ENCODE measurements around the gene SC5D.

Gene SC5D

GRCh38 chr11:121291896-121292494 is 576 bp upstream of the SC5D start:
- in situ Hi-C loops (cut with MboI; ENCODE audit: low sequenced_read_pairs), result no loop called here

- in situ Hi-C loops (cut with MboI; ENCODE audit: low sequenced_read_pairs), result no loop called here
These were observed 670 bp downstream of the SC5D start for GRCh38 chr11:121293288-121293594.

- in situ Hi-C loops (cut with MboI; ENCODE audit: low sequenced_read_pairs), result no loop called here
These were observed 2.9 kb downstream of the SC5D start for GRCh38 chr11:121295246-121296029.

DNA sequence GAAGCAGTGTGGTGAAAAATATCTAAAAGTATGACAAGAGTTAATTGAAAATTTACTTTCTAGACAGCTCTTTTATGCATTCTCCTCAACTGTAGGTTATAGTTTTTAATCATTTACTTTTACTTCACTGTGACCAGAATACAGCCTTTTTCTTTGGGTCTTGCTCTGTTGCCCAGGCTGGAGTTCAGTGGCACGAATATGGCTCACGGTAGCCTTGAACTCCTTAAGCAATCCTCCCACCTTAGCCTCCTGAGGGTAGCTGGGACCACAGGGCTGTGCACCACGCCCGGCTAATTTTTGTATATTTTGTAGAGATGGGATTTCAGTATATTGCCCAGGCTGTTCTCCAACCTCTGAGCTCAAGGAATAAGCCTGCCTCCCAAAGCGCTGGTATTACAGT is 5.3 kb downstream of the SC5D start:
- in situ Hi-C loops (cut with MboI; ENCODE audit: low sequenced_read_pairs), result no loop called here

GRCh38 chr11:121298774-121299173 is 6.2 kb downstream of the SC5D start:
- in situ Hi-C loops (cut with MboI; ENCODE audit: low sequenced_read_pairs), result no loop called here

DNA sequence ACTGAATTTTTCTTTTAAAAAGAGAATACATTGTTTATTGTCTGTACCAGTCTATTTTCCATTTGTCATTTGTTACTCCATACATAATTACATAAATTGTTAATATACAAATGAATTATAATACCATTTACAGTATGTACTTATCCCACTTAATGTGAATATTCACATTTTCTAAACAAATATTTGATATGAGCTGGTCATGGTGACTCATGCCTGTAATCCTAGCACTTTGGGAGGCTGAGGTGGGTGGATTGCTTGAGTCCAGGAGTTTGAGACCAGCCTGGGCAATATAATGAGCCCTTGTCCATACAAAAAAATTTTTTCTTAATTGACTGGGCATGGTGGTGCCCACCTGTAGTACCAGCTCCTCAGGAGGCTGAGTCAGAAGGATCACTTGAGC is 6.8 kb downstream of the SC5D start:
- in situ Hi-C loops (cut with MboI; ENCODE audit: low sequenced_read_pairs), result no loop called here

DNA sequence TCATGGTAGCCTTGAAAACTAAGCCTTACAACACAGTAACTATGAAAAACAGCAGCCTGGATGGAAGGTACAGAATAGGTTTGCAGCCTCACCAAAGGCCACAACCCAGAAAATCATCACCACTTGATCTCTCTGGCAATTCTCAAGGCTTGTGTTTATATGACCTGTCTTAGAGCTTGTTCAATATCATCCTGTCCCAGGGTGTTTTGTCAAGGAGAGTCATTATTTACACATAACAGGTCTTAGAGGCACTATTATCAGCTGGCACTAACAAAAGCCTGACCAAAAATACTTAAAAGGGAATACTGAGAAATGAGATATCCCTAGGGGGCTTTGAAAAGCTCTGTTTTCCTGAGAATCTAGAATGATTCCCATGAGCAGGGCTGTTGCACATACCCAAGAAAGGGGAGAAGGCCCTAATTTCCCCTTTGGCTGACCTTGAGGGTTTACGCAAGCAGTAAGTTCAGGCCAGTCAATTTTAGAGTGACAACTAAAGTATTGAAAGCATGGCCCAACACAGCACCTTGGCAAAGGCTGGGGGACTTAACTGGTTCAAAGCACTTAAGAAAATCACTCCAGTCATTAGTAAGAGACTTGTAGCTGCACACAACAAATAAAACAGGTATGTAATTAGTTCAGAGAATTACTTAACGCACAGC is 7.9 kb downstream of the SC5D start:
- in situ Hi-C loops (cut with MboI; ENCODE audit: low sequenced_read_pairs), result no loop called here

DNA sequence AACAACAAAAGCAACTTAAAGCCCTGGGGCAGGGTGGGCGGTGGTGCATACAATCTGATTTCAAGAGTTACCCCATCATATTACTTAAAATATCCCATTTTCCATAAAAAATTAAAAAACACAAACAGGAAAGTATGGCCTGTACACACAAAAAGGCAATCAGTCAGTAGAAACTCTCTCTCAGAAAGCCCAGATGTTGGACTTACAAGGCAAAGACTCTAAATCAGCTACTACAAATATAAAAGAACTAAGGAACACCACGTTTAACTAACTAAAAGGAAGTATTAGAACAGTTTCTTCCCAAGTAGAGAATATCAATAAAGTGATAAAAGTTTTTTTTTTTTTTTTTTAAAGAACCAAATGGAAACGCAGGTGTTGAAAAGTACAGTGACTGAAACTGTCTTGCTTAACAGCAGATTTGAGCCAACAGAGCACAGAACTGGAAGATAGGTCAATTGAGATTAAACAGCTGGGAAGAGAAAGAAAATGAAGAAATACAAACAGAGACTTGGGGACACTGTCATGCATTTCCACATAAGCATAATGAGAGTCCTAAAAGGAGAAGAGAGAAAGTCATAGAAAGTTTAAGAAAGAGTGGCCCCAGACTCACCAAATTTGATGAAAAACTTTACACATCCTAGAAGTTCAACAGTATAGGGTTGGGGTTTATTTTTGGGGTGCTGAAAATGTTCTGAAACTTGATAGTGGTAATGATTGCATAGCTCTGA is 8.6 kb downstream of the SC5D start:
- in situ Hi-C loops (cut with MboI; ENCODE audit: low sequenced_read_pairs), result no loop called here

DNA sequence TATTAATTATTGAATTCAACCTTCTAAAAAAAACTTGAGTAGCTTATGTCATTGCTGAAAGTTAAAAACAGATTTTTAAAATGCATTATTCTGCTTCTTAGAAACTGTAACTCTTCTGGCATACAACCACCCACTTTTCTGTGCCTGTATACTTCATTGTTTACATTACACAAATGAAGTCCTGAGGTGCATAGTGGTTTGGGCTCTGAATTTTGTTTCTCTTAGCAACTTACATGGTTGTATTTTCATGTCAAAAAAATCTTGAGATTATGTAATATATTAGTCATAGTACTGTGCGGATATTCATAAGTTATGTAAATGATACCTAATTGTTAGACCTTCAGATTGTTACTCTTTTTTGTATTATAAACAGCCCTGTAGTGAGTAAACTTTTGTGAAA is 12.2 kb downstream of the SC5D start:
- in situ Hi-C loops (cut with MboI; ENCODE audit: low sequenced_read_pairs), result no loop called here

GRCh38 chr11:121308816-121309215 is 16.2 kb downstream of the SC5D start:
- in situ Hi-C loops (cut with MboI; ENCODE audit: low sequenced_read_pairs), result no loop called here

DNA sequence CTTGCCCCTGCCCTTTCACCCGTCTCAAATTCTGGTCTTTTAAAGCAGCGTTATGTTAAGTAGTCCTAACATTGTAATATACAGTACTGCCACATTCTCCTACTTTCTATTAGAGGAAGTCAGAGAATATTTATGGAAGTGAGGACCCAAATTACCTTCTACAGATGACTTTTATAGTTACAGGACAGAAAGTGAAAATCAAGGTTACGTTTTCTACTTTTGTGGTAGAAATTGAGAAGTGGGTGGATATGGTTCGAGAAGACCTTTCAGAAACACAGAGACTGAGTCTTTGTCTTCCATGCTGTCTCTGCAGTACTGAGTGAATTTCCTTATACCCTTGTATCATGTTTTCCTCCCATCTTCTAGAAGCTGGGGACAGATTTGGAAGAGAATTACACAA is 17.1 kb downstream of the SC5D start:
- in situ Hi-C loops (cut with MboI; ENCODE audit: low sequenced_read_pairs), result no loop called here

GRCh38 chr11:121310908-121311307 is 18.3 kb downstream of the SC5D start:
- in situ Hi-C loops (cut with MboI; ENCODE audit: low sequenced_read_pairs), result no loop called here

GRCh38 chr11:121311373-121311772 is 18.8 kb downstream of the SC5D start:
- in situ Hi-C loops (cut with MboI; ENCODE audit: low sequenced_read_pairs), result no loop called here

GRCh38 chr11:121312483-121312882 is 19.9 kb downstream of the SC5D start:
- in situ Hi-C loops (cut with MboI; ENCODE audit: low sequenced_read_pairs), result no loop called here

- in situ Hi-C loops (cut with MboI; ENCODE audit: low sequenced_read_pairs), result loop anchor here (5.0 kb wide), 1 partner anchor 278 kb away; no protein-coding TSS in a partner anchor
These were observed 26.6 kb downstream of the SC5D start for GRCh38 chr11:121318848-121319834.

GRCh38 chr11:121321614-121322243 is 29.2 kb downstream of the SC5D start:
- in situ Hi-C loops (cut with MboI; ENCODE audit: low sequenced_read_pairs), result loop anchor here (10.0 kb wide), 1 partner anchor 123 kb away; no protein-coding TSS in a partner anchor

DNA sequence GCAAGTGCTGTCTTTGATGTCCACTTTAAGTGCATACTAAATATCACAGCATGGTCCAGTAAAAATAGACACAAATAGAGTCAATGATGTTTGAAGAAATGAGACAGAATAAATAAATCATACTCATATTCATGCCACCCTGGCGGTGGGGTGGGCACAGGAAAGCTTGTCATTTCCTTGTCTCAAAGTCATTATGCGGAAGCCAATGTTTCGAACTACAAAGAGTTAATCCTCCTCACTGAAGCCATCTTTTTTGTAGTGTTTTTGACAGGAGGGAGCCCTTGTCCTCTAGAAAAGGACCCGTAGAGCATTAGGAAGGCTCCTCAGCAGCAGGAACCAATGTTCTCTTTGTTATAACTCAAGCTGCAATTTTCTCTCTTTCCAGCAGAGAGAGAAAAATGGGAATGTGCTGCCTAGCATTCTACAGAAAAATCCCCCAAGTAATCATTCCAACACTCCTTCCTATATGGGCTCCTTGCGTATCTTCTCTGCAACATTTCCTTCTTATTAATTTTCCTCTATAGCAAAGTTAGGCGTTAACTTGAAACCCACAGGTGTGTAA is 30.6 kb downstream of the SC5D start:
- in situ Hi-C loops (cut with MboI; ENCODE audit: low sequenced_read_pairs), result loop anchor here (10.0 kb wide), 1 partner anchor 122 kb away; no protein-coding TSS in a partner anchor

DNA sequence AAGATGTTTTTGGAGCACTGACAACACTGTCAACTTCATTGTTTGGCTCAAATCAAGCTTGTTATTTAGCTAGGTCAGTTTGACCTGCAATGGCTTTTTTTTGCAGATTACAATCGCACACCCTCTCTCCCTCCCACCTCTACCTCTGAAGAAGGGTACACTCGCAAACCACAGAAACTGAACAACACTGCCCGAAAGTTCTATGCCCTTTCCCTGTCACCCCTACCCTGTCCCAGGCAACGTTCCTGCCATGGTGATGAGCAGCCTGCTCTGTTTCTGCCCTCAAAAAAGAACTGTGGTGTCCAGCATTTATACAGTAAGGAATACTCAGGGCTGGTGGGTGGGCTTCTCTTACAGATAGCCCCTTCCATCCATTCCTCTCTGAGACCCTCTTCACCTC is 33.7 kb downstream of the SC5D start:
- in situ Hi-C loops (cut with MboI; ENCODE audit: low sequenced_read_pairs), result loop anchor here (10.0 kb wide), 1 partner anchor 119 kb away; no protein-coding TSS in a partner anchor

- in situ Hi-C loops (cut with MboI; ENCODE audit: low sequenced_read_pairs), result loop anchor here (10.0 kb wide), 1 partner anchor 117 kb away; no protein-coding TSS in a partner anchor
These were observed 35.0 kb downstream of the SC5D start for GRCh38 chr11:121327553-121327952.

All from HL-60/S4 (cell line).